OCI-LY1 (cell line): ENCODE results near the gene VPS11.

Source experiments
- EZH2 ChIP-seq: fragments of 200-600 bp; sonication (generic), shearing (Covaris generic); IDR thresholded peaks from 2 replicates; pipeline ENCODE4 v1.8.0; 2017; ENCODE audit warnings: borderline replicate concordance, mixed run types, mild to moderate bottlenecking, antibody characterized with exemption, low read length, moderate library complexity, mixed read lengths
- TF ChIP-seq, protein P1 (sequence below): fragments of 200-600 bp; sonication (generic), shearing (Covaris generic); IDR thresholded peaks from 2 replicates; pipeline ENCODE4 v1.5.1; 2017; ENCODE audit warnings: mild to moderate bottlenecking, antibody characterized with exemption, low read length, moderate library complexity, mixed read lengths

GRCh38 chr11:119055901-119056300, 11.7 kb upstream of the VPS11 start:
- TF ChIP-seq, protein P1, sequence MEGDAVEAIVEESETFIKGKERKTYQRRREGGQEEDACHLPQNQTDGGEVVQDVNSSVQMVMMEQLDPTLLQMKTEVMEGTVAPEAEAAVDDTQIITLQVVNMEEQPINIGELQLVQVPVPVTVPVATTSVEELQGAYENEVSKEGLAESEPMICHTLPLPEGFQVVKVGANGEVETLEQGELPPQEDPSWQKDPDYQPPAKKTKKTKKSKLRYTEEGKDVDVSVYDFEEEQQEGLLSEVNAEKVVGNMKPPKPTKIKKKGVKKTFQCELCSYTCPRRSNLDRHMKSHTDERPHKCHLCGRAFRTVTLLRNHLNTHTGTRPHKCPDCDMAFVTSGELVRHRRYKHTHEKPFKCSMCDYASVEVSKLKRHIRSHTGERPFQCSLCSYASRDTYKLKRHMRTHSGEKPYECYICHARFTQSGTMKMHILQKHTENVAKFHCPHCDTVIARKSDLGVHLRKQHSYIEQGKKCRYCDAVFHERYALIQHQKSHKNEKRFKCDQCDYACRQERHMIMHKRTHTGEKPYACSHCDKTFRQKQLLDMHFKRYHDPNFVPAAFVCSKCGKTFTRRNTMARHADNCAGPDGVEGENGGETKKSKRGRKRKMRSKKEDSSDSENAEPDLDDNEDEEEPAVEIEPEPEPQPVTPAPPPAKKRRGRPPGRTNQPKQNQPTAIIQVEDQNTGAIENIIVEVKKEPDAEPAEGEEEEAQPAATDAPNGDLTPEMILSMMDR: peak; percentile 18; the same call in 1 of the 2 replicates
- no peak for TF ChIP-seq EZH2
